ENCODE data around the gene KCNH5.

DNA sequence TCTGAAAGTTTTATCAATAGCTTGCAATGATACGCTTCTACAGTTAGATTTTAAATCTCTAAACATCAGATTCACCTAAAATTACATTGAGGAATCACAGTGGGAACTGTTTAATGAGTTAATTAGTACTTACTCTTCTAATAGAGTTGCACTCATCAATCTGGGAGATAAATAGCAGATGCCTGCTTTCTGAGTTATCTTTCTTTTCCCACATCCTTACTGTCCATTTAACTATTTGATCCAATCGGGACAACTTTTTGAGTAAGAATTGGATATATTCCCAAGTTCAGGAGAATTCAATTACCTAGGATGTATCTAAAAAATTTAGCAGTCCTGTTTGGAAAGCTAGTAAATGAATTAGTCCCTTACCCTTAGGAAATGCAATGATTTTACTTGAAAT lies 162.3 kb downstream of the KCNH5 start:
- TF ChIP-seq, protein P1, sequence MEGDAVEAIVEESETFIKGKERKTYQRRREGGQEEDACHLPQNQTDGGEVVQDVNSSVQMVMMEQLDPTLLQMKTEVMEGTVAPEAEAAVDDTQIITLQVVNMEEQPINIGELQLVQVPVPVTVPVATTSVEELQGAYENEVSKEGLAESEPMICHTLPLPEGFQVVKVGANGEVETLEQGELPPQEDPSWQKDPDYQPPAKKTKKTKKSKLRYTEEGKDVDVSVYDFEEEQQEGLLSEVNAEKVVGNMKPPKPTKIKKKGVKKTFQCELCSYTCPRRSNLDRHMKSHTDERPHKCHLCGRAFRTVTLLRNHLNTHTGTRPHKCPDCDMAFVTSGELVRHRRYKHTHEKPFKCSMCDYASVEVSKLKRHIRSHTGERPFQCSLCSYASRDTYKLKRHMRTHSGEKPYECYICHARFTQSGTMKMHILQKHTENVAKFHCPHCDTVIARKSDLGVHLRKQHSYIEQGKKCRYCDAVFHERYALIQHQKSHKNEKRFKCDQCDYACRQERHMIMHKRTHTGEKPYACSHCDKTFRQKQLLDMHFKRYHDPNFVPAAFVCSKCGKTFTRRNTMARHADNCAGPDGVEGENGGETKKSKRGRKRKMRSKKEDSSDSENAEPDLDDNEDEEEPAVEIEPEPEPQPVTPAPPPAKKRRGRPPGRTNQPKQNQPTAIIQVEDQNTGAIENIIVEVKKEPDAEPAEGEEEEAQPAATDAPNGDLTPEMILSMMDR (IDR thresholded peaks at IDR 0.05; ENCODE audit: low read length): no peak
- no peak for TF ChIP-seq EZH2 (IDR thresholded peaks at IDR 0.05; ENCODE audit: borderline replicate concordance, low read length)
